DND-41 (cell line): ENCODE data around the gene MYH14.

ENCODE experiments used
- ATAC-seq: fragments of 200-7000 bp; cut with Tn5 transposase; 3 replicates; pipeline ENCODE4 v1.9.1; 2021; ENCODE audit warnings: low read depth; ENCODE audit not compliant: insufficient read depth
- DNase-seq: peaks from one replicate; pipeline ENCODE4 v3.0.0-alpha.2; 2020
- H2AFZ ChIP-seq: 2 replicates; pipeline ENCODE4 v1.6.0; 2012; ENCODE audit warnings: low read depth, low read length
- H3K27ac ChIP-seq: 2 replicates; pipeline ENCODE4 v1.5.1; 2012; ENCODE audit warnings: low read length, inconsistent platforms
- H3K27me3 ChIP-seq: fragments of 200-600 bp; sonication (generic); 2 replicates; pipeline ENCODE4 v1.6.0; 2012; ENCODE audit warnings: low read length, mild to moderate bottlenecking, inconsistent platforms; ENCODE audit not compliant: insufficient read depth, poor library complexity
- H3K36me3 ChIP-seq: 2 replicates; pipeline ENCODE4 v1.5.1; 2012; ENCODE audit warnings: low read length, inconsistent platforms; ENCODE audit not compliant: insufficient read depth
- H3K4me1 ChIP-seq: 2 replicates; pipeline ENCODE4 v1.5.1; 2012; ENCODE audit warnings: mild to moderate bottlenecking, low read length; ENCODE audit not compliant: insufficient read depth
- H3K4me2 ChIP-seq: 2 replicates; pipeline ENCODE4 v1.6.0; 2012; ENCODE audit warnings: mild to moderate bottlenecking, moderate library complexity, low read length, inconsistent platforms; ENCODE audit not compliant: insufficient read depth
- H3K4me3 ChIP-seq, 2 experiments: fragments of 200-600 bp in 1 of 2; shearing (Covaris generic) in 1 of 2; 2 replicates each; pipeline ENCODE4 v1.5.1; 2012 to 2016; ENCODE audit warnings: inconsistent platforms in 2 of 2, low read length in 2 of 2, mild to moderate bottlenecking in 2 of 2, low read depth in 1 of 2, moderate library complexity in 1 of 2
- H3K79me2 ChIP-seq: 2 replicates; pipeline ENCODE4 v1.6.0; 2012; ENCODE audit warnings: low read length, inconsistent platforms; ENCODE audit not compliant: insufficient read depth
- H3K9ac ChIP-seq: 2 replicates; pipeline ENCODE4 v1.6.0; 2012; ENCODE audit warnings: low read depth, mild to moderate bottlenecking, inconsistent platforms, low read length, moderate library complexity
- H3K9me3 ChIP-seq: 2 replicates; pipeline ENCODE4 v1.5.1; 2012; ENCODE audit warnings: low read length, moderate library complexity, mild to moderate bottlenecking, inconsistent platforms; ENCODE audit not compliant: insufficient read depth, severe bottlenecking
- H4K20me1 ChIP-seq: 2 replicates; pipeline ENCODE4 v1.6.0; 2012; ENCODE audit warnings: low read length; ENCODE audit not compliant: insufficient read depth
- CTCF ChIP-seq: IDR thresholded peaks from 2 replicates; pipeline ENCODE4 v1.5.1; 2012; ENCODE audit warnings: borderline replicate concordance, low read length, moderate library complexity, mild to moderate bottlenecking; ENCODE audit not compliant: poor library complexity, severe bottlenecking; ENCODE audit errors: extremely low read depth
- EZH2 ChIP-seq: IDR thresholded peaks from 3 replicates; pipeline ENCODE4 v1.6.1; 2012; ENCODE audit warnings: borderline replicate concordance, low read depth, mild to moderate bottlenecking, moderate library complexity, low read length, inconsistent platforms; ENCODE audit not compliant: severe bottlenecking

The MYH14 gene

GRCh38 chr19:50198431-50199258 is 4.8 kb upstream of the MYH14 start:
- Histone ChIP-seq H3K27me3 (no peaks in the 10 kb centered on the region), H3K4me2 (no peak overlapping the region), H3K79me2 (no peaks in the 10 kb centered on the region), H3K4me1 (no peaks in the 10 kb centered on the region), H2AFZ (no peak overlapping the region), H3K9me3 (no peaks in the 10 kb centered on the region), H4K20me1 (no peaks in the 10 kb centered on the region), H3K4me3 (no peak overlapping the region), H3K27ac (no peak overlapping the region), H3K9ac (no peak overlapping the region), H3K36me3 (no peaks in the 10 kb centered on the region)
- DNase-seq (no peak), ATAC-seq (no peak)
- TF ChIP-seq EZH2 = no peak
- TF ChIP-seq CTCF = no peak

- ATAC-seq = no peak
- no peaks in the 10 kb centered on the region for H3K9me3 ChIP-seq
- no peak for DNase-seq
- no peak overlapping the region for H3K4me2 ChIP-seq
- H3K27me3 ChIP-seq = no peaks in the 10 kb centered on the region
- no peaks in the 10 kb centered on the region for H4K20me1 ChIP-seq
- H3K36me3 ChIP-seq = no peaks in the 10 kb centered on the region
- H3K27ac ChIP-seq = no peak overlapping the region
- H3K79me2 ChIP-seq = no peaks in the 10 kb centered on the region
- H3K9ac ChIP-seq = no peak overlapping the region
- no peak overlapping the region for H2AFZ ChIP-seq
- TF ChIP-seq CTCF (no peak), EZH2 (no peak)
- no peaks in the 10 kb centered on the region for H3K4me1 ChIP-seq
- H3K4me3 ChIP-seq = no peak overlapping the region
Observed at GRCh38 chr19:50199259-50199555, 4.2 kb upstream of the MYH14 start.

- H2AFZ ChIP-seq = no peak overlapping the region
- no peaks in the 10 kb centered on the region for H4K20me1 ChIP-seq
- no peaks in the 10 kb centered on the region for H3K4me1 ChIP-seq
- no peak for TF ChIP-seq CTCF
- no peak for TF ChIP-seq EZH2
- no peak overlapping the region for H3K9ac ChIP-seq
- no peak overlapping the region for H3K4me2 ChIP-seq
- no peak overlapping the region for H3K27ac ChIP-seq
- H3K36me3 ChIP-seq = no peaks in the 10 kb centered on the region
- no peak overlapping the region for H3K4me3 ChIP-seq
- no peaks in the 10 kb centered on the region for H3K79me2 ChIP-seq
- H3K9me3 ChIP-seq = no peaks in the 10 kb centered on the region
- no peaks in the 10 kb centered on the region for H3K27me3 ChIP-seq
- ATAC-seq (no peak), DNase-seq (no peak)
Observed at GRCh38 chr19:50202386-50202785, 1.0 kb upstream of the MYH14 start.

DNA sequence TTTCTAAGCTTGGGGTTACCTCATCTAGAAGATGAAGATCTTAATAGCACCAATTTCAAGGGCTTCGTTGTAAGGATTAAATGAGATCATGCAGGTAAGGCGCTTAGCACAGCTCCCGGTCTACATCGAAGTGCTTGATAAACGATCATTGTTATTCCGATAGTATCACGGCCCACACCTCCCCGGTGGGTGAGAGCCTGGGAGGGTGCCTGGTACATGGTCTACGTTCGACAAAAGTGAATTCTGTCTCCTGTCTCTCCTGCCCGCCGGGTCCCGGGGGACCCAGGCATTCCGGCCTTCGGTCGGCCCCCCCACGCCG is 501 bp upstream of the MYH14 start:
- H3K4me2 ChIP-seq = no peak overlapping the region
- no peaks in the 10 kb centered on the region for H3K4me1 ChIP-seq
- no peak overlapping the region for H3K4me3 ChIP-seq

More for the DNA sequence above, 501 bp upstream of the MYH14 start:
- TF ChIP-seq CTCF (no peak), EZH2 (no peak)
- DNase-seq (no peak), ATAC-seq (no peak)
- no peak overlapping the region for H3K27ac ChIP-seq
- no peak overlapping the region for H3K9ac ChIP-seq
- H4K20me1 ChIP-seq = no peaks in the 10 kb centered on the region
- H3K36me3 ChIP-seq = no peaks in the 10 kb centered on the region
- H2AFZ ChIP-seq = no peak overlapping the region
- no peaks in the 10 kb centered on the region for H3K27me3 ChIP-seq
- no peaks in the 10 kb centered on the region for H3K79me2 ChIP-seq
- H3K9me3 ChIP-seq = no peaks in the 10 kb centered on the region
